ENCODE data around the gene DPP6.
"Not testable (repeated sequence)": the region's sequence is repeated elsewhere in the genome, so short reads cannot be mapped to it uniquely, and the experiment has no call there.

DPP6 gene

GRCh38 chr7:154678001-154678550, 625.9 kb downstream of the DPP6 start:
- not testable (repeated sequence) for DNase-seq

GRCh38 chr7:154679379-154680053, 627.3 kb downstream of the DPP6 start:
- DNase-seq, result no peak

- no peak for DNase-seq
Observed at GRCh38 chr7:154680894-154681659, 628.9 kb downstream of the DPP6 start.

GRCh38 chr7:154682003-154682402, 629.8 kb downstream of the DPP6 start:
- DNase-seq, result no peak

GRCh38 chr7:154684666-154685563, 632.7 kb downstream of the DPP6 start:
- no peak for DNase-seq

- no peak for DNase-seq
Observed at GRCh38 chr7:154685564-154685901, 633.3 kb downstream of the DPP6 start.

- DNase-seq, result no peak
Observed at GRCh38 chr7:154686305-154686704, 634.1 kb downstream of the DPP6 start.

- no peak for DNase-seq
Observed at GRCh38 chr7:154688952-154689351, 636.8 kb downstream of the DPP6 start.

GRCh38 chr7:154690411-154690810, 638.2 kb downstream of the DPP6 start:
- DNase-seq, result no peak

- no peak for DNase-seq
Observed at GRCh38 chr7:154693661-154694060, 641.5 kb downstream of the DPP6 start.

GRCh38 chr7:154695836-154696235, 643.6 kb downstream of the DPP6 start:
- DNase-seq, result no peak

- DNase-seq, result no peak
Observed at GRCh38 chr7:154696556-154696955, 644.4 kb downstream of the DPP6 start.

- DNase-seq, result no peak
Observed at GRCh38 chr7:154698726-154699291, 646.6 kb downstream of the DPP6 start.

GRCh38 chr7:154699417-154699816, 647.2 kb downstream of the DPP6 start:
- no peak for DNase-seq

GRCh38 chr7:154709840-154710520, 657.8 kb downstream of the DPP6 start:
- DNase-seq, result no peak

- DNase-seq, result no peak
Observed at GRCh38 chr7:154720016-154720415, 667.8 kb downstream of the DPP6 start.

- no peak for DNase-seq
Observed at GRCh38 chr7:154721086-154721485, 668.9 kb downstream of the DPP6 start.

GRCh38 chr7:154726368-154726767, 674.2 kb downstream of the DPP6 start:
- DNase-seq, result no peak

- DNase-seq, result no peak
Observed at GRCh38 chr7:154729056-154729455, 676.9 kb downstream of the DPP6 start.

GRCh38 chr7:154735766-154736165, 683.6 kb downstream of the DPP6 start:
- no peak for DNase-seq

- no peak for DNase-seq
Observed at GRCh38 chr7:154736389-154736788, 684.2 kb downstream of the DPP6 start.

GRCh38 chr7:154738216-154738615, 686.0 kb downstream of the DPP6 start:
- no peak for DNase-seq

Data from CD4-positive, alpha-beta T cell treated with Interleukin-17A for 4 hours (primary cell).